ENCODE results near the gene ENC1.

GRCh38 chr5:74579215-74579614 is 61.3 kb downstream of the ENC1 start:
- no peak for TF ChIP-seq CTCF (IDR thresholded peaks at IDR 0.05)
- TF ChIP-seq POLR2A (IDR thresholded peaks at IDR 0.05), result no peak
- TF ChIP-seq EP300 (IDR thresholded peaks at IDR 0.05), result no peak

Measured in ovary (tissue), 3 donors.